AG09319 (cell line): ENCODE measurements around the gene STARD9.

Experiments used
- DNase-seq: peaks from one replicate; pipeline ENCODE4 v3.0.0-alpha.2; 2010; ENCODE audit warnings: low read depth; ENCODE audit errors: extremely low read depth
- CTCF ChIP-seq: IDR thresholded peaks from 2 replicates; pipeline ENCODE4 v1.5.1; 2011; ENCODE audit warnings: low read depth, mild to moderate bottlenecking, inconsistent platforms, low read length, moderate library complexity

STARD9 gene

GRCh38 chr15:42695527-42696071 lies 120.2 kb downstream of the STARD9 start:
- no peak for TF ChIP-seq CTCF
- no peak for DNase-seq

GRCh38 chr15:42696626-42697025 lies 121.2 kb downstream of the STARD9 start:
- DNase-seq: no peak
- TF ChIP-seq CTCF: no peak

DNA sequence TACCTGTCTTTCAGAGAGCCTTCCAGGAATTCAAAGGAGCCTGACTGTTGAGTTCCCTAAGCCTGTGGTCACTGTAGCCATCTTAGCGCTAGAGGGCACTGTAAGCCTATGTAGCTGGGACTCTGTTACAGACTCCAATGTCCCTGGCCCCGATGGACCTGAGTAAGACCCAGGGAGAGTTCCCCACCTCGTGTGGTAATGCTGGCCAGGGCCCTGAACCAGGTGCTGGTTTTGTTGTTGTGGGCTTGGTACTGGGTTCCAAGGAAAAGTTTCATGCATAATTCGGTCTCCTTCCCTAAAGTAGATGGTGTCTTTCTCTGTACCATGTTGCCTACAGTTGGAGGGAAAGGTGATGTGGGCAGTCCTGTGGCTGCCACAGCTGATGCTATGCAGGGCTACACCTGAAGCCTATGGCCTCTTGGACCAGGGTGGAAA lies 129.1 kb downstream of the STARD9 start:
- DNase-seq: peak; percentile 18
- peak; percentile 86 for TF ChIP-seq CTCF

- no peak for DNase-seq
- TF ChIP-seq CTCF: no peak
Measured at GRCh38 chr15:42705336-42705735, 129.9 kb downstream of the STARD9 start.

DNA sequence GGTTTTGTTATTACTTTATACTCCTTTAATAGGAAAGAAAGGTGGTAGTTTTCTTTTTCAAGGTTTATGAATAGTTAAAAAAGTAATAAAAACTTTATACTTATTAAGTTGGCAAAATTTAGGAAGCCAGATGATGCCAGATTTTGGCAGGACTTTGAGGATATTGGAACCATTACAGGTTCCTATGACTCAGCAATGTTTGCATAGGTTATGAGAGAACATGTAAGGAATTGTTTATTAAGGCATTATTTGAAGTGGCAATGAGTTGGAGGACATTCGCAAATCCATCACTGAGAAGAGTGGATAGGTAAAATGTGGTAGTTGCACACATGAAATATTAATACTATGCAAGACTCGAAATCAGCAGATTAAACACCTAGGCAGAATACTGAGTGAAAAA lies 131.7 kb downstream of the STARD9 start:
- no peak for DNase-seq
- TF ChIP-seq CTCF: no peak

DNA sequence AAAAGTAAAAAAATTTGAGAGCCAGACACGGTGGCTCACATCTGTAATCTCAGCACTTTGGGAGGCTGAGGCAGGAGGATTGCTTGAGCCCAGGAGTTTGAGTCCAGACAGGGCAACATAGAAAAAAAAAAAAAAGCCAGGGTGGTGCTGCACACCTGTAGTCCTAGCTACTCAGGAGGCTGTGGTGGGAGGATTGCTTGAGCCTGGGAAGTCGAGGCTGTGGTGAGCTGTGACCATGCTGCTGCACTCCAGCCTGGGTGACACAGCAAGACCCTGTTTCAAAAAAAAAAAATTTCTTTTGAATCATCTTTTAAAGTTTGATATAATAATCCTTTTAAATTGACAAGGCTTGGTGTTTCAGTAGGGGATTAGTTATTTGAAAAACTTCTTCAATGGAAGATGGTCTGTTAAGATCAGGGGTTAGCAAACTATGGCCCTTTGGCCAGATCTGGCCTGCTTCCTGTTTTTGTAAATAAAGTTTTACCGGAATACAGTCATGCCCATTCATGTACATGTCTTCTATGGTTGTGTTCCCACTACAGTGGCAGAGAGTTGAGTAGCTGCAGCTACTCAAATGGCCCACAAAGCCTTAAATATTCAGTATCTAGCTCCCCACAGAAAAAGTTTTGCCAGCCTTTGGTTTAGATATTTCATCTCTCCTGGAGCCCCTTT lies 132.6 kb downstream of the STARD9 start:
- no peak for TF ChIP-seq CTCF
- DNase-seq: no peak

DNA sequence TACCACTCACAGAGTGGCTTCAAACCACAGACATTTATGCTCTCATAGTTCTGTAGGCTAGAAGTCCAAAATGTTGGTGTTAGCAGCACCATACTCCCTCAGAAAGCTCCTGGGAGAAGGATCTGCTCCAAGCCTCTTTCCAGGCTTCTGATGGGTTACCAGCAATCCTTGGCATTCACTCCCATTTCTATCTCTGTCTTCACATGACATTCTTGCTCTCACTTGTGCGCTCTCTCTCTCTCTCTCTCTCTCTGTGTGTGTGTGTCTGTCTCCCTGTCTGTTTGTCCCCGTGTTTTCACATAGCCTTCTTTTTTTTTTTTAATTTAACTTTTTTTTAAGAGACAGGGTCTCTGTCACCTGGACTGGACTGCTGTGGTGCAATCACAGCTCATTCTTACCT lies 135.3 kb downstream of the STARD9 start:
- DNase-seq: no peak
- no peak for TF ChIP-seq CTCF
